Measurements from ENCODE around the gene ATP5IF1. TPM values are rescaled to one million over a fixed set of nuclear protein-coding genes. Genes with fewer than 3 reads are reported as not detected.

Gene ATP5IF1
- total and polyA plus RNA-seq, 9 of the 15 experiments (the other 6 are each of a cell fraction or from before 2014, with no cell fraction given): 292 to 1,422 (median 388) TPM

DNA sequence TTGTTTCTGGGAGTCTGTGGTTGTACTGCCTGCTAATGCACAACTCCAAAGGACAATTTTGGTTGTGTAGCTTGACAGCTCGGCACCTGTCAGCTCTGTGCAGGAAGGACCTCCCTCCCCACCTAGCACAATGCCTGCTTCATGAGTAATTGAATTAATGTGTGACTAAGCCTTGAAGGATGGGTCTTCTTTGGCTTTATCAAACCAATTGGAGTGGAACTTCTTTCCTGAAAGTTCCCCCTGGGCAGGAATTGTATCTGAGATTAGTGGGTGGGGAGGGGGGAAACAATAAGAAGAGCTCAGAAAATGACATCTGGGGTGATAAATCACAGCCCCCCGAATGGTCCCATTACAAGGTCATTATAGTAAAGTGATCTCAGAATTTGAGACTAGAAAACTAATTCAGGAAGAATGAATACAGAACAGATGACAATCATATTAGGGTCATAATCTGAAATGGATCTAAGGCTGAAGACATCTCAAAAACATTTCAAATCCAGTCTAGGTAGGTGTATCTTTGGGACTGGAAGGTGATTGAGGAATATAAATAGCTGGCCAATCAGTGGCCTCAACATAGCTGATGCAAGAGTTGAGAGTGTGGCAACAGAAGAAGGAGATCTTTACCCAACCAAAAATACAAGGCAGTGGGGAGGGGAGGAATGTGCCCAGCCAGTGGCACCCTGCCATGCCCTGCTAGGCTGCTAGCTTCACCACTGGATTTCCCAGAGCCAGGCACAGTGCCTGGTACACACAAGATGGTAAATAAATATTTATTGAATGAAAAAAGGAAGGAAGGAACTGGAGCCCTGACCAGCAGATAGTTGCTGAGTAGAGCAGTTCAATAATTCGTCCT, 13.3 kb downstream of the ATP5IF1 start (continued):
- TF ChIP-seq ZNF695 (CRISPR knock-in tag; IDR thresholded peaks at IDR 0.05) (no peak), KDM1A (IDR thresholded peaks at IDR 0.05) (peak; percentile 57 to 62; a peak in 3 of 4 replicates), AFF1 (IDR thresholded peaks at IDR 0.05; ENCODE audit: low read depth in 1 of 2, partially characterized antibody in 2 of 2) (no peak), YBX1 (IDR thresholded peaks at IDR 0.05) (no peak), E2F3 (CRISPR knock-in tag; IDR thresholded peaks at IDR 0.05) (0 out of 2 replicates have a peak, but pooled peaks have one; percentile 45), FOS (IDR thresholded peaks at IDR 0.05; ENCODE audit: extremely low read depth, insufficient read length) (no peak), TAF7 (tag; IDR thresholded peaks at IDR 0.05) (no peak; the same call in 1 of the 2 replicates), EWSR1 (IDR thresholded peaks at IDR 0.05; ENCODE audit: borderline replicate concordance, low read depth, partially characterized antibody) (no peak), ZNF707 (CRISPR knock-in tag; conservative IDR thresholded peaks at IDR 0.05) (no peak), BRCA1 (IDR thresholded peaks at IDR 0.05) (no peak), BRCA1 (CRISPR knock-in tag; IDR thresholded peaks at IDR 0.05) (no peak), SREBF2 (CRISPR knock-in tag; IDR thresholded peaks at IDR 0.05) (no peak), HCFC1 (IDR thresholded peaks at IDR 0.05; ENCODE audit: low read depth, low read length) (no peak)
- TF ChIP-seq, protein P1, sequence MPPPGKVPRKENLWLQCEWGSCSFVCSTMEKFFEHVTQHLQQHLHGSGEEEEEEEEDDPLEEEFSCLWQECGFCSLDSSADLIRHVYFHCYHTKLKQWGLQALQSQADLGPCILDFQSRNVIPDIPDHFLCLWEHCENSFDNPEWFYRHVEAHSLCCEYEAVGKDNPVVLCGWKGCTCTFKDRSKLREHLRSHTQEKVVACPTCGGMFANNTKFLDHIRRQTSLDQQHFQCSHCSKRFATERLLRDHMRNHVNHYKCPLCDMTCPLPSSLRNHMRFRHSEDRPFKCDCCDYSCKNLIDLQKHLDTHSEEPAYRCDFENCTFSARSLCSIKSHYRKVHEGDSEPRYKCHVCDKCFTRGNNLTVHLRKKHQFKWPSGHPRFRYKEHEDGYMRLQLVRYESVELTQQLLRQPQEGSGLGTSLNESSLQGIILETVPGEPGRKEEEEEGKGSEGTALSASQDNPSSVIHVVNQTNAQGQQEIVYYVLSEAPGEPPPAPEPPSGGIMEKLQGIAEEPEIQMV (tag; conservative IDR thresholded peaks at IDR 0.05; ENCODE audit: low read depth): no peak
- TF ChIP-seq, protein P2, sequence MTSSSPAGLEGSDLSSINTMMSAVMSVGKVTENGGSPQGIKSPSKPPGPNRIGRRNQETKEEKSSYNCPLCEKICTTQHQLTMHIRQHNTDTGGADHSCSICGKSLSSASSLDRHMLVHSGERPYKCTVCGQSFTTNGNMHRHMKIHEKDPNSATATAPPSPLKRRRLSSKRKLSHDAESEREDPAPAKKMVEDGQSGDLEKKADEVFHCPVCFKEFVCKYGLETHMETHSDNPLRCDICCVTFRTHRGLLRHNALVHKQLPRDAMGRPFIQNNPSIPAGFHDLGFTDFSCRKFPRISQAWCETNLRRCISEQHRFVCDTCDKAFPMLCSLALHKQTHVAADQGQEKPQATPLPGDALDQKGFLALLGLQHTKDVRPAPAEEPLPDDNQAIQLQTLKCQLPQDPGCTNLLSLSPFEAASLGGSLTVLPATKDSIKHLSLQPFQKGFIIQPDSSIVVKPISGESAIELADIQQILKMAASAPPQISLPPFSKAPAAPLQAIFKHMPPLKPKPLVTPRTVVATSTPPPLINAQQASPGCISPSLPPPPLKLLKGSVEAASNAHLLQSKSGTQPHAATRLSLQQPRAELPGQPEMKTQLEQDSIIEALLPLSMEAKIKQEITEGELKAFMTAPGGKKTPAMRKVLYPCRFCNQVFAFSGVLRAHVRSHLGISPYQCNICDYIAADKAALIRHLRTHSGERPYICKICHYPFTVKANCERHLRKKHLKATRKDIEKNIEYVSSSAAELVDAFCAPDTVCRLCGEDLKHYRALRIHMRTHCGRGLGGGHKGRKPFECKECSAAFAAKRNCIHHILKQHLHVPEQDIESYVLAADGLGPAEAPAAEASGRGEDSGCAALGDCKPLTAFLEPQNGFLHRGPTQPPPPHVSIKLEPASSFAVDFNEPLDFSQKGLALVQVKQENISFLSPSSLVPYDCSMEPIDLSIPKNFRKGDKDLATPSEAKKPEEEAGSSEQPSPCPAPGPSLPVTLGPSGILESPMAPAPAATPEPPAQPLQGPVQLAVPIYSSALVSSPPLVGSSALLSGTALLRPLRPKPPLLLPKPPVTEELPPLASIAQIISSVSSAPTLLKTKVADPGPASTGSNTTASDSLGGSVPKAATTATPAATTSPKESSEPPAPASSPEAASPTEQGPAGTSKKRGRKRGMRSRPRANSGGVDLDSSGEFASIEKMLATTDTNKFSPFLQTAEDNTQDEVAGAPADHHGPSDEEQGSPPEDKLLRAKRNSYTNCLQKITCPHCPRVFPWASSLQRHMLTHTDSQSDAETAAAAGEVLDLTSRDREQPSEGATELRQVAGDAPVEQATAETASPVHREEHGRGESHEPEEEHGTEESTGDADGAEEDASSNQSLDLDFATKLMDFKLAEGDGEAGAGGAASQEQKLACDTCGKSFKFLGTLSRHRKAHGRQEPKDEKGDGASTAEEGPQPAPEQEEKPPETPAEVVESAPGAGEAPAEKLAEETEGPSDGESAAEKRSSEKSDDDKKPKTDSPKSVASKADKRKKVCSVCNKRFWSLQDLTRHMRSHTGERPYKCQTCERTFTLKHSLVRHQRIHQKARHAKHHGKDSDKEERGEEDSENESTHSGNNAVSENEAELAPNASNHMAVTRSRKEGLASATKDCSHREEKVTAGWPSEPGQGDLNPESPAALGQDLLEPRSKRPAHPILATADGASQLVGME (CRISPR knock-in tag; IDR thresholded peaks at IDR 0.05): peak; percentile 58; the same call in 1 of the 2 replicates

All from K562 (cell line).